GM13976 (cell line): ENCODE measurements around the gene SLC25A5.

Experiments
- DNase-seq: peaks from one replicate; pipeline ENCODE4 v3.0.0; 2012; ENCODE audit warnings: low spot score
- CTCF ChIP-seq: IDR thresholded peaks from 2 replicates; pipeline ENCODE4 v1.5.1; 2012; ENCODE audit warnings: borderline replicate concordance, mild to moderate bottlenecking; ENCODE audit not compliant: insufficient read depth; ENCODE audit errors: extremely low read depth, missing control alignments, control extremely low read depth
- in situ Hi-C: fragments of 300-500 bp; cut with MboI; formaldehyde crosslinking; loops from one replicate; pipeline ENCODE4 v1.12.0; 2022; ENCODE audit warnings: low sequenced_read_pairs, mixed read lengths, inconsistent platforms; ENCODE audit not compliant: unreplicated experiment

The SLC25A5 gene

GRCh38 chrX:119467842-119468550 is at the start of gene SLC25A5:
Gene SLC25A5, plus strand, starts transcription at chrX:119468444. Its CDS starts 72 bp downstream, at chrX:119468516.
- no peak for TF ChIP-seq CTCF
- in situ Hi-C loops: no loop called here
- DNase-seq: peak; percentile 87

GRCh38 chrX:119419146-119419545 is 49.1 kb upstream of the SLC25A5 start:
- DNase-seq: no peak
- in situ Hi-C loops: no loop called here
- TF ChIP-seq CTCF: no peak

GRCh38 chrX:119419898-119420297 is 48.3 kb upstream of the SLC25A5 start:
- no peak for TF ChIP-seq CTCF
- in situ Hi-C loops: no loop called here
- no peak for DNase-seq

GRCh38 chrX:119421016-119421705 is 47.1 kb upstream of the SLC25A5 start:
- no peak for TF ChIP-seq CTCF
- in situ Hi-C loops: no loop called here

GRCh38 chrX:119423631-119424030 is 44.6 kb upstream of the SLC25A5 start:
- in situ Hi-C loops: no loop called here
- no peak for DNase-seq
- no peak for TF ChIP-seq CTCF

More at GRCh38 chrX:119421016-119421705, 47.1 kb upstream of the SLC25A5 start:
- no peak for DNase-seq

GRCh38 chrX:119424999-119425398 is 43.2 kb upstream of the SLC25A5 start:
- no peak for DNase-seq
- TF ChIP-seq CTCF: no peak
- in situ Hi-C loops: no loop called here
